GM21526 (cell line): ENCODE data around the gene PDLIM4.

ENCODE experiments used
- ATAC-seq: cut with Tn5 transposase; IDR thresholded peaks from one replicate; pipeline ENCODE4 v1.9.1; 2021; ENCODE audit warnings: moderate library complexity; ENCODE audit not compliant: unreplicated experiment, low FRiP score

The PDLIM4 gene

DNA sequence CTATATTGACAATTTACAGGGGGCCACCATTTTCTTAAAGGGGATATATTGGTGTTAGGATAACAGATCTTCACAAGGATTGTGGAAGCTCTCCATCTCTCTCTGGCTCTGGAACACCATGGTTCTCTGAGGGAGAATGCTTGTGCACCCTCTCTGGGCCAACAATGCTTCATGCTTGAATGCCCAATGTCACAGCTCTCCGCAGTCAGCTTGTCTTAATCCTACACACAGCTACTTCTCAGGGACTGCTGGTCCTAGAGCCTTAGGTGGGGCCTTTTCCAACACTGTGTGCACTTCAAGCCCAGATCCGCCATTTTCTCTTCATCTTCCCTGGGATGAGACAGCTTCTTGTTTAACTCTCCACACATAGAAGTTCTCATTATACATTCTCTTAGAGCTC lies 6.9 kb upstream of the PDLIM4 start:
- no peak for ATAC-seq

GRCh38 chr5:132251220-132251725 lies 6.2 kb upstream of the PDLIM4 start:
- no peak for ATAC-seq

GRCh38 chr5:132253008-132253441 lies 4.5 kb upstream of the PDLIM4 start:
- ATAC-seq: no peak

DNA sequence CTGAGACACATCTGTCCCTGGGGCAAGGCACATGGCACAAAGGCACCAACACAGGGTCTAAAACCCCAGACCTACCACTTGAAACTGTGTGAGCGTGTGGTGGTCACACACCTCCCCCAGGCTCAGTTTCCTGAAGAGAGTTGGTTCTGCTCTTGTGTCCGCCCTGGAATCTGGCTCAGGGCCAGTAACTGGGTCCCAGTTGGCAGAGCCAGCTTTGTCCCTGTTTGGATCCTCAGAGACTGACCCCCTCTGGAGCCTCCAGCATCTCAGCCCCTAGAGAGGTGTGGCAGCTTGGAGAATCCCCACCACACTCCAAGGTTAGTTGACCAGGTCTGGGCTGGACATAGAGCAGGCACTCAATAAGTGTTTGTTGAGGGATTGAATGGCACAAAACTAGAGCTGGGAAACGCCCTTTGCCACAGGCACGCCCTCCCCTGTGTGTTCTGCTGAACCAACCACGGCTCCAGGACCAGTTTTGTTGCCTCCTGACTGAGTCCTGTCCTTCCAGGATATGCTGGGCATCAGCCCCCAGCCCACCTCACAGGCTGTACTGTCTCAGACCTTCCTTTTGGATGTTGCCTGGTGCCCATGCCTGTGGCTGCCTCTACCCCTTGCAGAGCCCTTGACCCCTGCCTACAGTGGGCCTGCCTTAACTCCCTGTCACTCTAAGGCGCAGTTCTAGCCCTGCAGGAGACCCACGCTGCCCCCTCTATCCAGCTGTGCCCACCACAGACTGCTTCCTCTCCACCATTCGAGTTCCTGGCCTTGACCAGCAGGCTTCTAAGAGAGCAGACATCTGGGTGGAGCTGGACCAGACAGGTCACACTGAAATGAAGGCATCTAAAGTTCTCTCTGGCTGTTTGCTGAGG lies 3.8 kb upstream of the PDLIM4 start:
- ATAC-seq: no peak

GRCh38 chr5:132254321-132254977 lies 3.0 kb upstream of the PDLIM4 start:
- ATAC-seq: no peak

GRCh38 chr5:132256086-132256782 lies 1.3 kb upstream of the PDLIM4 start:
- no peak for ATAC-seq

GRCh38 chr5:132256783-132257130 lies 739 bp upstream of the PDLIM4 start:
- no peak for ATAC-seq

GRCh38 chr5:132258102-132259068 lies 889 bp downstream of the PDLIM4 start:
- ATAC-seq: no peak

DNA sequence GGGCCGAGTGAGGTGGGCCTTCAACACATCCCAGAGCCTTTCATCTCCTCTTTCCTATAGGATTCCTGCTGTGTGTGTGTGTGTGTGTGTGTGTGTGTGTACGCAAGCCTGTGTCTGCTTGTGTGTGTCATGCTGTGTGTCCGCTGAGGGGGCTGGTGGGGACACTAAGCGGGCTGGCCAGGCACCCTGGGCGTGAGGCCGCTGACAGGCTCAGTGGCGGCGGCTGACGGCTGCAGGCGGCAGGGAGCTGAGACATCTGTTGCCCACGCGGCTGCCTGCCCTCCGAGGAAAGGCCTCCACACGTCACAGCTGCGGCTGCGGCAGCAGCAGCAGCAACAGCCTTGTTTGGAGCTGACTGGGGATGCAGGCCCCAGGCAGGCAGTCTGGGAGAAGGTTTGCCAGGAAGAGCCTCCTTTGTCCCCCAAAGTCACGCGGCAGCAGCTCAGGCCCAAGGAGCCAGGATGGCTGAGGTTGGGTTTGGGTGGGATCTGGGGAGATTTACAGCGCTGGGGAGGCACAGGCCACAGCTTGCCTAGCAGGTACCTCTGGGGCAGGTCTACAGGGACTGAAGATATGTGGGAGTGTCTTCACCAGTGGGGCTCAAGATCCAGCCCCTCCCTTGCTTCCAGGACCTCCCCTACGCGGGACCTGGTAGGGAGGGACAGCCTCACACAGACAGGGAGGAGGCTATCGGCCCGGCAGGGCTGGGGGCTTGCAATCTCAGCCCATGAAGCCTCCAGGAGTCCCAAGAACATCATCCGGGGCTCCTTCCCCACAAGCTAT lies 1.8 kb downstream of the PDLIM4 start:
- no peak for ATAC-seq

- ATAC-seq: no peak
These were observed 2.6 kb downstream of the PDLIM4 start for GRCh38 chr5:132260051-132260450.

DNA sequence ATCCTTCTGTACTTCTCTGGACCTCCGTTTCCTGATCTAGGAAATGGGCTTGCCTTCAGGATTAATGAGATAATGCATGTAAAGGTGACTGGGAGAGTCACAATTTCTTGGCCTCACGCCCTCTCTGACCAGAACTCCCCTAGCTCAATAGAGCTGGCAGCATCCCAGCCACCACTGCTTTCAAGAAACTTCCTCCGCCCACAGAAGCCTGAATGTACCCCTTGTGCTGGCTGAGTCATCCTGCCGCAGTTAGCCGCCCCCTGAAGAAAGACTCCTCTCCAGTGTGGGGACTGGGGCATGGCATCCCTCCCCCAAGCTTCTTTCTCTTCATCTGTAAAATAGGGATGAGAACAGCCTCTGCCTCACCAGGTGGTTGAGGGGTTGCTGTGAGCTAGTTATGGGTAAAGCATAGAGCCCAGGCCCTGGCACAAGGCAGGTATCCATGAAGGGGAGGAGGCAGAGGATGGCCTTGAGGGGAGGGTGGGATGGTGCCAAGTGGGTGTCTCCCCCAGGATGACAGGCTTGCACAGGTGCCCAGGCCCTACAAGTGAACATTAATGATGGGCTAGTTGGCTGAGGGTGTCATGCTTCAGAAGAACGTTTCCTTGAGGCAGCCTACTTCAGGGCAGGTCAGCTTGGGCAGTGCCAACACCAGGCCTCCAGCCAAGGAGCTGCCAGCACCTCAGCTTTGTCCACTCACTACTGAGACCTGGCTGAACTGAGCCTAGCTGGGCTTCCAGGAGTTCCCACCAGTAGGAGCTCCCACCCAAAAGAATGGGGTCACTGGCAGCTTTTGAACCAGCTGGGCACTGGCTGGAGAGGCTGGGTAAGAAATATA lies 3.4 kb downstream of the PDLIM4 start:
- no peak for ATAC-seq

DNA sequence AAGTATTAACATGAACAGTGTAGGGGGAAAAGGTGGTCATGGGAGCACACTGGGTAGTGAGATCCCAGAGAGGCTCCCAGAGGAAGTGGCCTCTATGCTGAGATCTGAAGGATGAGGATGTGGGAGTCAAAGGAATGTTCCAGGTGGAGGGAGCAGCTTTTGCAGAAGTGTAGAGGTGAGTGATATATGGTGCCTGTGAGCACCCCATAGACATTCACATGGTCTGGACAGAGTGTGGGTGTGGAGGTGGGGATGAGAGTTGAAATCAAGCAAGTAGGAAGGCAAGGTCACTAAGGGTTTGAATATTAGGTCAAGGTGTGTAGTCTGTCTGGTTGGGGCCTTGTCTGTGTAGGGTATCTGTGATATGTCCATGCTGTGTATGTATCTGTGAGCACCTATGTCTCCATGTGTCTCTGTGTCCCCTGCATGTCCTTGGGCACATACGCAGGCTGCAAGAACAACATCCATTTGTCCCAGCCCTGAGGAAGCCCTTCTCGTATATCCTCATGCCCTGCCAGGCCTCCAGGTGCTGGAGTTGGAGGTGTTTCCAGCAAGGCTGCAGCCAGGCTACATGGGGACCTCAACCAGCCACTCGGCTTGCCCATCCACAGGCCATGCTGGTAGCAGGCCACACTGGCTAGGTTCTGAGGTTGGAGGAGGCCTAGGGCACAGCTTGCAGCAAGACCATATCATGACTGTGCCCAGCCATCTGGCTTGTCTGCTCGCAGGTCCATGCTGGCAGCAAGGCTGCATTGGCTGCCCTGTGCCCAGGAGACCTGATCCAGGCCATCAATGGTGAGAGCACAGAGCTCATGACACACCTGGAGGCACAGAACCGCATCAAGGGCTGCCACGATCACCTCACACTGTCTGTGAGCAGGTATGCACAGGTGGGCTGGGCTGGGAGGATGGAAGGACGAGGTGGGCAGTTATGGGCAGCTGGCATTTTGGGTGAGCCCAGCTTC lies 4.7 kb downstream of the PDLIM4 start:
- no peak for ATAC-seq

DNA sequence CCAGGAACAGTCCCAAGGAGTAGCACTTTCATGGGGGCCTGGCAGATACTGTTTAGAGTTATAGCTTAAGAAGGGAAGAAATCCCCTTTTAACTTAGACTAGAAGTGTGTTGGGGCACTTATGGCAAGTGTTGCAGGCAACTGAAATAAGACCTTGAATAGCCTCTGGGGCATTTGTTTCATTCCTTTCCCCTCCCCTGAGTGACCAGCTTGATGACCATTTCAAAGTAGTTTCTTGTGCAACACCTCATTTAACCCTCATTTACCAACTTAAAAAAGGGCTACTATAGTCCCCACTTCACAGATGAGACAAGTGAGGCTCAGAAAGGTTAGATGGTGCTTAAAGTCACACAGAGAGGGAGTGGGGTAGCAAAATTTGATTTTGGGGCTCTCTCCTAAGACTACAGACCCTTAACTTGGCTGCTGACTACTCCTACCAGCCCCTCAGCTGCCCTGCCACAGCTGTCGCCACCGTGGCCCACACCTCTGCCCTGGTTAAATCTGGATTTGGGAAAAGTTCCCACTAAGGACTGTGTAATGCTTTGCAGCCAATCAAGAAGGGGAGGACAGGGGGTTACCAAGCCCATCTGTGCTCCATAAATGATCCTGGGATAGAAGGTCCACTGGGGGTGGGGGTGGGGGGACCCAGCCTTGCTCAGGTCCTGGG lies 5.5 kb downstream of the PDLIM4 start:
- ATAC-seq: no peak

DNA sequence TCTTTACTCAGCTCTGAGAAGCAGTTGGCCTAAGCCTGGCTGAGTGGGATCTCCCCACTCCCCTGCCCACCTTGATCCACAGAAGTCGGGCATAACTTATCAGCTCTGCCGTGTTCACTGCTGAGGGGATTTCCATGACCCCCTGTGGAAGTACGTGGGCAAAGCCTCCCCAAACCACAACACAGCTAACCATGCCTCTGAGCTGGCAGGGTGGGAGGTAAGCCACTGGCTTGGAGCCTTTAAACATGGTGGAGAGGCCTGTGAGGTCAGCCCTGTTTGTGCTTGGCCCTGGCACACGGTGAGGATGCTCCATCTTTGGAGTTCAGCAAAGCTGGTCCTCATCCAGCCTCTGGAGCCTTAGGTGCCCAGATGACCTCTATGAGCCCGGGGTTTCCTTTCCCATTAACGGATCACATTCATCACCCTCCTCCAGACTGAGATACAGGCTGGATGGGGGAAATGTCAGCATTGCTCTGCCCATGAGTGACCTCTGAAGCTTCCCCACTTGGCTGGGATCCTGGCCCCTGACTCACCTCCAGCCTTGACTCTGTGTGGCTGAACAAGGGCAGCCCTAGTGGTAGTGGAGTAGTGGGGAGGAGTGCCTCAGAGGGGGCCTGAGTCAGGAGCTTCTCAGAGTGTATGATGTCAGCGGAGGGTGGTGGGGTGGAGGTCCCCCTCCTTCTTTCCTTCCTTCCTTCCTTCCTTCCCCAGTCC lies 6.2 kb downstream of the PDLIM4 start:
- no peak for ATAC-seq

GRCh38 chr5:132264546-132265335 lies 7.2 kb downstream of the PDLIM4 start:
- ATAC-seq: no peak
